ENCODE results near the gene ZNF394. TPM values are rescaled to one million over a fixed set of nuclear protein-coding genes. Genes with fewer than 3 reads are reported as not detected.
A peak's percentile ranks its signal among the peaks of the same experiment; 100 is the strongest.

The ZNF394 gene
- total and polyA plus RNA-seq, 9 of the 15 experiments (the other 6 are each of a cell fraction or from before 2014, with no cell fraction given), result 2.9 to 32.2 (median 24.2) TPM

DNA sequence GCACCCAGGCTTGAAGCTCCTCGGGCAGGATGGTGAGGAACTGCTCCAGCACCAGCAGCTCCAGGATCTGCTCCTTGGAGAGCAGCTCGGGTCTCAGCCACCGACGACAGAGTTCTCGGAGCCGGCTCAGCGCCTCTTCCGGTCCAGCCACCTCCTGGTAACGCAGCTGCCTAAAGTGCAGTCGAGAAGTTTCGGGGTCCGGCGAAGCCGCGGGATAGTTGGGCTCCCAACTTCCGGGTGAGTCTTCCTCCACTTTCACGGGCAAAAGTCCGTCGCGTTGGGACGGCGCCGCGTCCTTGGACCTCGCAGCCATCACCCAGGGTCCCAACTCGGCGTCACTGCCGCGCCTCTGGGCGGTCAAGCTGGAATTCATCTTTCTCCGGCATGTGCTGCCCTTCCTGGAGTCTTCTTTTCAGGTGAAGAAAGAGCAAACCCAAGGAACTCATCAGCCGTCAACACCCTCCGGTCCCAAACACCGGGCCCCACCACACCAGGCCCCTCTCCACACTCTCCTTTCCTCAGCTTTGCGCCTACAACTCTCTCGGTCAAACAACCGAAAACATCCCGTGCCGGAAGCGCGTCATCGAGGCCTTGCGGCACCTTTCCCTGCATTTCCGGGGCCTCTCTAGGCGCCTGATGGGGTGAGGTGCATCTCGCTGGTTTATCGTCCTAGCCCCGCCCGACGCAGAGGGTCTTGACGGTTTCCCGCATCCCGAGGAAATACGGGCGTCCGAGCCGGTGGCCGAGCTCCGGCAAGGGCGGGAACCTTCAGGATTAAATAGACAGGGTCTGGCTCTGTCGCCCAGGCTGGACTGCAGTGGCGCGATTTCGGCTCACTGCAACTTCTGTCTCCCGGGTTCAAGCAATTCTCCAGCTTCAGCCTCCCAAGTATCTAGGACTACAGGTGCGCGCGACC lies at the start of gene ZNF394 (continued):
- TF ChIP-seq TEAD2 (tag; IDR thresholded peaks at IDR 0.05), result no peak
- TF ChIP-seq MTA3 (IDR thresholded peaks at IDR 0.05; ENCODE audit: borderline replicate concordance), result peak; percentile 90
- TF ChIP-seq NCOA1 (IDR thresholded peaks at IDR 0.05; ENCODE audit: low read depth), result peak; percentile 84
- TF ChIP-seq KLF6 (CRISPR knock-in tag; IDR thresholded peaks at IDR 0.05; ENCODE audit: borderline replicate concordance), result no peak
- TF ChIP-seq, protein P1, sequence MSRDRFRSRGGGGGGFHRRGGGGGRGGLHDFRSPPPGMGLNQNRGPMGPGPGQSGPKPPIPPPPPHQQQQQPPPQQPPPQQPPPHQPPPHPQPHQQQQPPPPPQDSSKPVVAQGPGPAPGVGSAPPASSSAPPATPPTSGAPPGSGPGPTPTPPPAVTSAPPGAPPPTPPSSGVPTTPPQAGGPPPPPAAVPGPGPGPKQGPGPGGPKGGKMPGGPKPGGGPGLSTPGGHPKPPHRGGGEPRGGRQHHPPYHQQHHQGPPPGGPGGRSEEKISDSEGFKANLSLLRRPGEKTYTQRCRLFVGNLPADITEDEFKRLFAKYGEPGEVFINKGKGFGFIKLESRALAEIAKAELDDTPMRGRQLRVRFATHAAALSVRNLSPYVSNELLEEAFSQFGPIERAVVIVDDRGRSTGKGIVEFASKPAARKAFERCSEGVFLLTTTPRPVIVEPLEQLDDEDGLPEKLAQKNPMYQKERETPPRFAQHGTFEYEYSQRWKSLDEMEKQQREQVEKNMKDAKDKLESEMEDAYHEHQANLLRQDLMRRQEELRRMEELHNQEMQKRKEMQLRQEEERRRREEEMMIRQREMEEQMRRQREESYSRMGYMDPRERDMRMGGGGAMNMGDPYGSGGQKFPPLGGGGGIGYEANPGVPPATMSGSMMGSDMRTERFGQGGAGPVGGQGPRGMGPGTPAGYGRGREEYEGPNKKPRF (IDR thresholded peaks at IDR 0.05; ENCODE audit: low read depth, low read length), result no peak
- TF ChIP-seq TBL1XR1 (IDR thresholded peaks at IDR 0.05; ENCODE audit: low read length in 2 of 2), result peak; percentile 23 to 68; a peak in 1 of 4 replicates
- TF ChIP-seq TOE1 (IDR thresholded peaks at IDR 0.05; ENCODE audit: borderline replicate concordance), result peak; percentile 69; the same call in 1 of the 2 replicates
- TF ChIP-seq TOE1 (CRISPR knock-in tag; IDR thresholded peaks at IDR 0.05; ENCODE audit: borderline replicate concordance, low read depth), result no peak
- TF ChIP-seq, protein P2, sequence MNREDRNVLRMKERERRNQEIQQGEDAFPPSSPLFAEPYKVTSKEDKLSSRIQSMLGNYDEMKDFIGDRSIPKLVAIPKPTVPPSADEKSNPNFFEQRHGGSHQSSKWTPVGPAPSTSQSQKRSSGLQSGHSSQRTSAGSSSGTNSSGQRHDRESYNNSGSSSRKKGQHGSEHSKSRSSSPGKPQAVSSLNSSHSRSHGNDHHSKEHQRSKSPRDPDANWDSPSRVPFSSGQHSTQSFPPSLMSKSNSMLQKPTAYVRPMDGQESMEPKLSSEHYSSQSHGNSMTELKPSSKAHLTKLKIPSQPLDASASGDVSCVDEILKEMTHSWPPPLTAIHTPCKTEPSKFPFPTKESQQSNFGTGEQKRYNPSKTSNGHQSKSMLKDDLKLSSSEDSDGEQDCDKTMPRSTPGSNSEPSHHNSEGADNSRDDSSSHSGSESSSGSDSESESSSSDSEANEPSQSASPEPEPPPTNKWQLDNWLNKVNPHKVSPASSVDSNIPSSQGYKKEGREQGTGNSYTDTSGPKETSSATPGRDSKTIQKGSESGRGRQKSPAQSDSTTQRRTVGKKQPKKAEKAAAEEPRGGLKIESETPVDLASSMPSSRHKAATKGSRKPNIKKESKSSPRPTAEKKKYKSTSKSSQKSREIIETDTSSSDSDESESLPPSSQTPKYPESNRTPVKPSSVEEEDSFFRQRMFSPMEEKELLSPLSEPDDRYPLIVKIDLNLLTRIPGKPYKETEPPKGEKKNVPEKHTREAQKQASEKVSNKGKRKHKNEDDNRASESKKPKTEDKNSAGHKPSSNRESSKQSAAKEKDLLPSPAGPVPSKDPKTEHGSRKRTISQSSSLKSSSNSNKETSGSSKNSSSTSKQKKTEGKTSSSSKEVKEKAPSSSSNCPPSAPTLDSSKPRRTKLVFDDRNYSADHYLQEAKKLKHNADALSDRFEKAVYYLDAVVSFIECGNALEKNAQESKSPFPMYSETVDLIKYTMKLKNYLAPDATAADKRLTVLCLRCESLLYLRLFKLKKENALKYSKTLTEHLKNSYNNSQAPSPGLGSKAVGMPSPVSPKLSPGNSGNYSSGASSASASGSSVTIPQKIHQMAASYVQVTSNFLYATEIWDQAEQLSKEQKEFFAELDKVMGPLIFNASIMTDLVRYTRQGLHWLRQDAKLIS (CRISPR knock-in tag; IDR thresholded peaks at IDR 0.05), result no peak; the same call in 1 of the 2 replicates
- peak; percentile 20; the same call in 1 of the 2 replicates for TF ChIP-seq TEAD4 (IDR thresholded peaks at IDR 0.05; ENCODE audit: low read length)
- TF ChIP-seq TEAD4 (CRISPR knock-in tag; IDR thresholded peaks at IDR 0.05; ENCODE audit: borderline replicate concordance), result no peak
- peak; percentile 67; the same call in 1 of the 2 replicates for TF ChIP-seq NFRKB (IDR thresholded peaks at IDR 0.05; ENCODE audit: low read depth)
- peak; percentile 50; the same call in 1 of the 2 replicates for TF ChIP-seq CEBPG (CRISPR knock-in tag; IDR thresholded peaks at IDR 0.05)
- TF ChIP-seq CEBPG (tag; conservative IDR thresholded peaks at IDR 0.05 in 1 of 2, IDR thresholded peaks at IDR 0.05 in 1 of 2), result 0 out of 4 replicates have a peak, but pooled peaks of 1 of the 2 experiments have one; percentile 24
- TF ChIP-seq, protein P3, sequence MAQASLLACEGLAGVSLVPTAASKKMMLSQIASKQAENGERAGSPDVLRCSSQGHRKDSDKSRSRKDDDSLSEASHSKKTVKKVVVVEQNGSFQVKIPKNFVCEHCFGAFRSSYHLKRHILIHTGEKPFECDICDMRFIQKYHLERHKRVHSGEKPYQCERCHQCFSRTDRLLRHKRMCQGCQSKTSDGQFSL (CRISPR knock-in tag; IDR thresholded peaks at IDR 0.05), result peak; percentile 18
- TF ChIP-seq, protein P3 (tag; IDR thresholded peaks at IDR 0.05), result no peak
- TF ChIP-seq CEBPB (tag; IDR thresholded peaks at IDR 0.05), result peak; percentile 80
- TF ChIP-seq EGR1 (conservative IDR thresholded peaks at IDR 0.05), result no peak
- TF ChIP-seq RBBP5 (IDR thresholded peaks at IDR 0.05; ENCODE audit: borderline replicate concordance, insufficient read depth, low read length, poor library complexity, severe bottlenecking), result peak; percentile 91
- TF ChIP-seq ZNF239 (CRISPR knock-in tag; IDR thresholded peaks at IDR 0.05), result no peak

Measured in K562 (cell line).